ENCODE results near the gene SSR4. TPM values are rescaled to one million over a fixed set of nuclear protein-coding genes. Genes with fewer than 3 reads are reported as not detected.

The SSR4 gene
- total RNA-seq, 2 experiments from 2014 or later: 165 to 186 TPM

GRCh38 chrX:153844509-153845082, 50.1 kb downstream of the SSR4 start:
- no TSS peak for BruUV-seq (replicated peaks)
- intact Hi-C loops (cut with micrococcal nuclease; ENCODE audit: unreplicated experiment): no loop called here
- Histone ChIP-seq H3K9me3 (ENCODE audit: low read length) (no peaks in the 10 kb centered on the region), H3K4me2 (ENCODE audit: low read length) (no peak overlapping the region), H4K20me1 (ENCODE audit: insufficient read depth, low read length) (no peaks in the 10 kb centered on the region), H2AFZ (ENCODE audit: low read length) (no peak overlapping the region), H3K79me2 (ENCODE audit: insufficient read depth, low read depth, low read length) (no peaks in the 10 kb centered on the region), H3K9me2 (ENCODE audit: insufficient read depth, low read length) (no peaks in the 10 kb centered on the region), H3K27ac (ENCODE audit: low read depth, low read length, poor library complexity, severe bottlenecking) (no peak overlapping the region), H3K4me1 (ENCODE audit: insufficient read depth, low read length, poor library complexity, severe bottlenecking) (no peaks in the 10 kb centered on the region), H3K4me3 (ENCODE audit: low read depth, low read length, poor library complexity, severe bottlenecking) (no peak overlapping the region), H3K36me3 (ENCODE audit: insufficient read depth, low read length) (no peaks in the 10 kb centered on the region)
- DNase-seq (ENCODE audit: low spot score): no peak
- ChIA-PET POLR2A (no interaction called here), CTCF (ENCODE audit: unreplicated experiment) (no interaction called here)
- TF ChIP-seq, protein P1, sequence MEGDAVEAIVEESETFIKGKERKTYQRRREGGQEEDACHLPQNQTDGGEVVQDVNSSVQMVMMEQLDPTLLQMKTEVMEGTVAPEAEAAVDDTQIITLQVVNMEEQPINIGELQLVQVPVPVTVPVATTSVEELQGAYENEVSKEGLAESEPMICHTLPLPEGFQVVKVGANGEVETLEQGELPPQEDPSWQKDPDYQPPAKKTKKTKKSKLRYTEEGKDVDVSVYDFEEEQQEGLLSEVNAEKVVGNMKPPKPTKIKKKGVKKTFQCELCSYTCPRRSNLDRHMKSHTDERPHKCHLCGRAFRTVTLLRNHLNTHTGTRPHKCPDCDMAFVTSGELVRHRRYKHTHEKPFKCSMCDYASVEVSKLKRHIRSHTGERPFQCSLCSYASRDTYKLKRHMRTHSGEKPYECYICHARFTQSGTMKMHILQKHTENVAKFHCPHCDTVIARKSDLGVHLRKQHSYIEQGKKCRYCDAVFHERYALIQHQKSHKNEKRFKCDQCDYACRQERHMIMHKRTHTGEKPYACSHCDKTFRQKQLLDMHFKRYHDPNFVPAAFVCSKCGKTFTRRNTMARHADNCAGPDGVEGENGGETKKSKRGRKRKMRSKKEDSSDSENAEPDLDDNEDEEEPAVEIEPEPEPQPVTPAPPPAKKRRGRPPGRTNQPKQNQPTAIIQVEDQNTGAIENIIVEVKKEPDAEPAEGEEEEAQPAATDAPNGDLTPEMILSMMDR (conservative IDR thresholded peaks at IDR 0.05; ENCODE audit: low read length): no peak

- Histone ChIP-seq H3K4me3 (ENCODE audit: low read depth, low read length, poor library complexity, severe bottlenecking) (no peak overlapping the region), H3K27ac (ENCODE audit: low read depth, low read length, poor library complexity, severe bottlenecking) (no peak overlapping the region), H3K4me1 (ENCODE audit: insufficient read depth, low read length, poor library complexity, severe bottlenecking) (no peaks in the 10 kb centered on the region), H3K9me2 (ENCODE audit: insufficient read depth, low read length) (no peaks in the 10 kb centered on the region), H3K9me3 (ENCODE audit: low read length) (no peaks in the 10 kb centered on the region), H3K36me3 (ENCODE audit: insufficient read depth, low read length) (no peaks in the 10 kb centered on the region), H4K20me1 (ENCODE audit: insufficient read depth, low read length) (no peaks in the 10 kb centered on the region), H3K4me2 (ENCODE audit: low read length) (no peak overlapping the region), H2AFZ (ENCODE audit: low read length) (no peak overlapping the region), H3K79me2 (ENCODE audit: insufficient read depth, low read depth, low read length) (no peaks in the 10 kb centered on the region)
- ChIA-PET POLR2A (interaction anchor here (0.5 kb wide), 1 partner anchor 100 kb away, joined by 3 read pairs; no protein-coding TSS in a partner anchor), CTCF (ENCODE audit: unreplicated experiment) (no interaction called here)
- no TSS peak for BruUV-seq (replicated peaks)
- no peak for DNase-seq (ENCODE audit: low spot score)
- TF ChIP-seq, protein P1 (conservative IDR thresholded peaks at IDR 0.05; ENCODE audit: low read length): no peak
- TF ChIP-seq EZH2phosphoT487 (IDR thresholded peaks at IDR 0.05; ENCODE audit: borderline replicate concordance, low read depth, low read length): no peak
- intact Hi-C loops (cut with micrococcal nuclease; ENCODE audit: unreplicated experiment): no loop called here
These were observed 50.7 kb downstream of the SSR4 start for GRCh38 chrX:153845195-153845594.

GRCh38 chrX:153845842-153846241, 51.4 kb downstream of the SSR4 start:
- H3K9me2 ChIP-seq (ENCODE audit: insufficient read depth, low read length): no peaks in the 10 kb centered on the region
- no peaks in the 10 kb centered on the region for H3K4me1 ChIP-seq (ENCODE audit: insufficient read depth, low read length, poor library complexity, severe bottlenecking)
- no peak overlapping the region for H3K4me3 ChIP-seq (ENCODE audit: low read depth, low read length, poor library complexity, severe bottlenecking)
- H3K79me2 ChIP-seq (ENCODE audit: insufficient read depth, low read depth, low read length): no peaks in the 10 kb centered on the region
- intact Hi-C loops (cut with micrococcal nuclease; ENCODE audit: unreplicated experiment): no loop called here
- H3K9me3 ChIP-seq (ENCODE audit: low read length): no peaks in the 10 kb centered on the region
- H2AFZ ChIP-seq (ENCODE audit: low read length): no peak overlapping the region
- no peaks in the 10 kb centered on the region for H3K36me3 ChIP-seq (ENCODE audit: insufficient read depth, low read length)
- no peak overlapping the region for H3K4me2 ChIP-seq (ENCODE audit: low read length)
- ChIA-PET CTCF (ENCODE audit: unreplicated experiment) (no interaction called here), POLR2A (interaction anchor here (0.5 kb wide), 1 partner anchor 99 kb away, joined by 3 read pairs; no protein-coding TSS in a partner anchor)
- H4K20me1 ChIP-seq (ENCODE audit: insufficient read depth, low read length): no peaks in the 10 kb centered on the region
- no peak overlapping the region for H3K27ac ChIP-seq (ENCODE audit: low read depth, low read length, poor library complexity, severe bottlenecking)
- TF ChIP-seq EZH2phosphoT487 (IDR thresholded peaks at IDR 0.05; ENCODE audit: borderline replicate concordance, low read depth, low read length): no peak
- TF ChIP-seq, protein P1 (conservative IDR thresholded peaks at IDR 0.05; ENCODE audit: low read length): no peak
- DNase-seq (ENCODE audit: low spot score): no peak
- BruUV-seq (replicated peaks): no TSS peak

All from OCI-LY7 (cell line).